Pulmonary artery endothelial cell (primary cell): ENCODE measurements around the gene SYNGR4. TPM values are rescaled to one million over a fixed set of nuclear protein-coding genes. Genes with fewer than 3 reads are reported as not detected.

Experiments
- DNase-seq: peaks from one replicate; pipeline ENCODE4 v3.0.0-alpha.2; 2011; ENCODE audit warnings: low read depth, low spot score
- total RNA-seq: library from RNA; depleted of rRNA; stranded (reverse); fragments of >200 nt; gene quantifications from 2 replicates; pipeline ENCODE4 v1.2.3, GENCODE V29; 2014

SYNGR4 gene
- total RNA-seq, 1 donor from 2014 or later = not detected

GRCh38 chr19:48396016-48396823 is 32.1 kb downstream of the SYNGR4 start:
- DNase-seq = no peak

GRCh38 chr19:48396824-48397176 is 32.6 kb downstream of the SYNGR4 start:
- no peak for DNase-seq

- no peak for DNase-seq
Observed at GRCh38 chr19:48397263-48398101, 33.3 kb downstream of the SYNGR4 start.

- DNase-seq = no peak
Observed at GRCh38 chr19:48398102-48398374, 33.9 kb downstream of the SYNGR4 start.

GRCh38 chr19:48398375-48399235 is 34.4 kb downstream of the SYNGR4 start:
- DNase-seq = no peak

- no peak for DNase-seq
Observed at GRCh38 chr19:48400018-48400742, 36.0 kb downstream of the SYNGR4 start.

GRCh38 chr19:48401287-48401686 is 37.1 kb downstream of the SYNGR4 start:
- DNase-seq = no peak

- DNase-seq = no peak
Observed at GRCh38 chr19:48403606-48404005, 39.4 kb downstream of the SYNGR4 start.

GRCh38 chr19:48405010-48405659 is 41.0 kb downstream of the SYNGR4 start:
- no peak for DNase-seq

- no peak for DNase-seq
Observed at GRCh38 chr19:48405850-48406249, 41.7 kb downstream of the SYNGR4 start.

- DNase-seq = no peak
Observed at GRCh38 chr19:48413879-48414587, 49.9 kb downstream of the SYNGR4 start.

- peak; percentile 51 for DNase-seq
Observed at GRCh38 chr19:48415395-48415794, 51.2 kb downstream of the SYNGR4 start.

- no peak for DNase-seq
Observed at GRCh38 chr19:48415806-48416221, 51.6 kb downstream of the SYNGR4 start.

GRCh38 chr19:48417421-48417820 is 53.3 kb downstream of the SYNGR4 start:
- no peak for DNase-seq

- DNase-seq = no peak
Observed at GRCh38 chr19:48418317-48419064, 54.3 kb downstream of the SYNGR4 start.

GRCh38 chr19:48419158-48419920 is 55.2 kb downstream of the SYNGR4 start:
- DNase-seq = no peak

GRCh38 chr19:48421548-48421947 is 57.4 kb downstream of the SYNGR4 start:
- no peak for DNase-seq

GRCh38 chr19:48424694-48425219 is 60.6 kb downstream of the SYNGR4 start:
- DNase-seq = no peak
